HG02884 (cell line): ENCODE data around the gene NGFR.
"Not testable (repeated sequence)": the region's sequence is repeated elsewhere in the genome, so short reads cannot be mapped to it uniquely, and the experiment has no call there.

Experiments
- ATAC-seq: cut with Tn5 transposase; IDR thresholded peaks from one replicate; pipeline ENCODE4 v1.9.1; 2021; ENCODE audit warnings: mild to moderate bottlenecking, moderate library complexity; ENCODE audit not compliant: unreplicated experiment

Gene NGFR

DNA sequence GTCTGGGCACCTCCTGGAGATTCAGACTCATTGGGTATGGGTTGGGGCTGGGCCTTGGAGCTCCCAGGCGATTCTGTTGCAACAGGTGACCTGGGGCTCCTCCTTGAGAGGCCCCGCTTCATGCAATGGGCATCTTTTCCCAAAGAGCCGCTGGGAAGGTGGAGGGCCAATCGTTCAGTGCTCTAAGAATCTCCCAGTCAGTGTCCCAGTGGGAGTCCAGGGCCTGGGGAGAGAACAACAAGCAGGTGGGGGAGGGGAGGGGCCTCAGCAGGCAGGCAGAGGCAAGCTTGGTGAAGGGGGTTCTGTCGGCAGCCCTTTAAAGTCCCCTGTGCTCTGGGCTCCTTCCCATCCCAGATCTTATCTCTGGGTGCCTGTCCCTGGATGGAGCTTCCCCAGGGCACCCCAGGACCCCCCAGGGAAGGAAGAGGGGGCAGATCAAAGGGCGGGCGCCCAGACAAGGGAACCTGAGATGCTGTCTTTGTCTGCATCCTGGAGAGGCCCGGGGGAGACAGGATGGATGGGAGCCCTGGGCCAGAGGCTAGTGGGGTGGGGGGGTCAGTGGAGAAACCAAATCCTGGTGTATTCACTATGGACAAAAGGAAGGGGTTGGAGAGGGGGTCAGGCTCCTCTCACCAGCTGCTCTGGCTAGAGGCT, 50.0 kb downstream of the NGFR start:
- ATAC-seq: no peak

DNA sequence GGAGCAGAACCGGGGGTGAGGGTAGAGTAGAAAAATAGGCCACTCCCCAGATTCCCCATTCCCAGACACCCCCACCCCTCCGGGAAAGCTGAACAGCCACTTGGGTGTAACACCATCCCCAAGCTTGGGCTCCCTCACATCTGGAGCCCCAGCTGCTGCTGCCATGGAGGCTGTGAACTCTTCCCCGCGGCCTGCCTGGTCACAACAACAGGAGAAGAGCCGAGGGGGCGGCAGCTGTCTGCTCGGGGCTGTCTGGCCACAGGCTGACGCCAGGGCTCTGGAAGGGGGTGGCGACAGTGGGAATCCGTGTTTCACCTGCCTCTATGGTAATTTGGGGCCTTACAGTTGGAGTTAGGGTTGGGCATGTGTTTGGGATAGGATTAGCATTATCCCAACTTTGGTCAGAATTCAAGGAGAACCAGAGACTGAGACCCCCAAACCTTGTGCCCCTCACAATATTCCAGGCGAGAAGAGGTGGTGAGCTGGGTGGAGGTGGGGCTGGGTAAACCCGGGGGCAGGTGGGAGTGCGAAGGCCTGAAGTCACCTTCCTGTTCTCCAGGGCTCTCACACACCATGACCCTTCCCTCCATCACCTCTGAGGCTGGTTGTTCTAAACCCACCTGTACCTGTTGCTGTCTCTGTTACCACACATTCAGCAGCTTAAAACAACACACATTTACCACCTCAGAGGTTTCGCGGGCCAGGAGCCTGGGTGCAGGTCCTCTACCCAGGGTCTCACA, 50.9 kb downstream of the NGFR start:
- ATAC-seq: no peak

- no peak for ATAC-seq
Measured at GRCh38 chr17:49546546-49547535, 51.7 kb downstream of the NGFR start.

- no peak for ATAC-seq
Measured at GRCh38 chr17:49547566-49547965, 52.5 kb downstream of the NGFR start.

- no peak for ATAC-seq
Measured at GRCh38 chr17:49548051-49548505, 53.0 kb downstream of the NGFR start.

GRCh38 chr17:49548506-49549310, 53.6 kb downstream of the NGFR start:
- ATAC-seq: no peak

DNA sequence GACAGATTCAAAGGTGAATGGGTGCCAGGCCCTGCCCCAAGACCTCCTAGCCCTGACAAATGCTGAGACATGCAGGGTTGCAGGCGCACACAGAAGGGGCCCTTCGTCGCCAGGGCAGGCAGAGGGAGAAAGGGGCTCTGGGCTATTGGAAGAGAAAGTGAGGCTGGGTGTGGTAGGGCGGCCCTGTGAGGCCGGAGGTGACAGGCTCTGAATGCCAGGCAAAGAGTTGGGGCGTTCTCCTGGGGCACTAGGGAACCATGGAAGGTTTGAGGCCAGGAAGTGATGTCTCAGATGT, 54.2 kb downstream of the NGFR start:
- ATAC-seq: no peak

GRCh38 chr17:49549691-49550678, 54.9 kb downstream of the NGFR start:
- no peak for ATAC-seq

- ATAC-seq: not testable (repeated sequence)
Measured at GRCh38 chr17:49550764-49551163, 55.7 kb downstream of the NGFR start.

DNA sequence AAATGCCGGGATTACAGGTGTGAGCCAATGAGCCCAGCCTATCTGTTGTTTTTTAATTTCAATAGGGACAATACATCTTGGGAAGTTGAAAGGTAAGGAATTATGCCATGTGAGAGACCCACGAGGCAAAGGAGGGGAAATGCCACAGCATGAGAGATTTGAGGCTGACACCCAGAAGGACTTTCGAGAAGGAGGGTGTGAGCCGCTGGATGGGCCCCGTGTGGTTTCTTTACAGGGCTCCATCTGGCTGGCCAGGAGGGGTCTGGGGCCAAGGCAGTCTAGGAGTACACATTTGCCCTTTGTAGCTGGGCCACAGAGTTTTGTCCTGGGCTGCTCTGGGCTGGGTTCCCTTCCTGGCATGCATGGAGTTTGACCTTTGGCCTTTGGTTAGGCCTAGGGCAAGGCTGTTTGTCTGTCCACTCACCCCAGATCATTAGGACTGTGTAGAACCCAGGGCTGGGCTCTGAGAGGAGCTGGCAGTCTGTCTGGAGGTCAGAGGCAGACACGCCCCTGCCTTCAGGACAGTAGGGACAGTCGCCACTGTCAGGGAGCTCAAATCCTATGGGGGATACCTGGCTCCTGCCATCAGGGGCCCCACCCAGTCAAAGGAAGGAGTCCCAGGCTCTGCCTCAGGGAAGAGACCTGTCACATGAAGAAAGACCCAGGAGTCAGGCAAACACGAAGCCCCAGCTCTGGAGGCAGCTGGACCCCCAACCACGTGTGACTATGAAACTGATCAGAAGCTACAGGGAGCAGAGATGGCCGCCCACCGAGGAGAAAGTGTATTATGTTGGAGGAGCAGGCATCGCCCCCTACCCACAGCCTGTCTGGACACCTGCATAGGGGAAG, 56.4 kb downstream of the NGFR start:
- no peak for ATAC-seq

DNA sequence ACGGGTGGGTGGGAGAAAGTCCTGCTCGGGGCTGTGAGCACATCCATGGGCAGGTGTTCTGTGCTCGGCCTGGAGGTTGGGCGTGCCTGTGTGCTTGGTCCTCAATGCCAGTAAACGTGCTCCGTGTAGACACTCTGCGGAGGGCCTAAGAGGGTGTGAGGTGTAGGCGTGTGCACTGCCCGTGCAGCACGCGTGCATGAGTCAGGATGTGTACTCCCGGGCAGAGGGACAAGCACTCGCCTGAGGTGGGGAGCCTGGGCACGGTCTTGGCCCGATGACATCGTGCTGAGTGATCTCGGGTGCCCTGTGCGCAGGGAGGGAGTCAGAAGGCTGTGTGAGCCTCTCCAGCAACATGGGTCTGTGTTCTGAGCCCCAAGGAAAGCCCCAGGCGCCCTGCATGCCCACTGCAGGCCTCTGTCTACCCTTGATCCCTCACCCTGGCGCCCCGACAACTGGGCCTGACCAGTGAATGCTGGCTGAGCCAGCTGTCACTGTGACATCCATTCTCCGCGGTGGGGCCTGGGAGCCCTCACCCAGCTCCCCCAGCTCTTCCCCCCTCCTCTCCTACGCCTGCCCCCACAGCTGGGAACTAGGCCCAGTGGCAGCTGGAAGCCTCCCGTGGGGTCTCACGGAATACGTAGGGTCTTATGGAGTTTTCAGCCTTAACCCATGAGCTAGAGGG, 57.1 kb downstream of the NGFR start:
- no peak for ATAC-seq

- ATAC-seq: no peak
Measured at GRCh38 chr17:49553676-49554335, 58.7 kb downstream of the NGFR start.

GRCh38 chr17:49554694-49555494, 59.8 kb downstream of the NGFR start:
- ATAC-seq: no peak

- ATAC-seq: no peak
Measured at GRCh38 chr17:49555495-49556222, 60.6 kb downstream of the NGFR start.

- no peak for ATAC-seq
Measured at GRCh38 chr17:49556223-49556943, 61.3 kb downstream of the NGFR start.
